Stomach (tissue), 9 donors: ENCODE measurements around the gene POLR2M. TPM values are rescaled to one million over a fixed set of nuclear protein-coding genes. Genes with fewer than 3 reads are reported as not detected.

ENCODE experiments used
- DNase-seq, 2 donors: peaks; one replicate each; pipeline versions ENCODE4 v3.0.0 to v3.0.0-alpha.2; 2013 to 2019
- H3K27ac ChIP-seq, 5 donors: fragments of 200-600 bp in 4 of 5; sonication (generic) in 4 of 5; one replicate each; pipeline ENCODE4 v1.5.1; 2013 to 2019; ENCODE audit warnings: mild to moderate bottlenecking in 1 of 5, moderate library complexity in 1 of 5
- H3K27me3 ChIP-seq, 3 donors: fragments of 200-600 bp; sonication (generic); one replicate each; pipeline ENCODE4 v1.5.1; 2017 to 2019; ENCODE audit warnings: mixed run types in 1 of 3
- H3K36me3 ChIP-seq, 4 donors: fragments of 200-600 bp; sonication (generic); 1 replicate in 3 of 4; 2 replicates in 1 of 4; pipeline ENCODE4 v1.5.1; 2016 to 2019
- H3K4me1 ChIP-seq, 4 donors: fragments of 200-600 bp; sonication (generic); one replicate each; pipeline ENCODE4 v1.5.1; 2016 to 2019
- H3K4me3 ChIP-seq, 4 donors: fragments of 200-600 bp; sonication (generic) in 3 of 4; one replicate each; pipeline ENCODE4 v1.5.1; 2016 to 2019; ENCODE audit warnings: mild to moderate bottlenecking in 1 of 4
- H3K9me3 ChIP-seq, 4 donors: fragments of 200-600 bp; sonication (generic); one replicate each; pipeline ENCODE4 v1.5.1; 2016 to 2019
- CTCF ChIP-seq, 7 experiments: fragments of 450-650 bp in 4 of 7; fragments of 200-600 bp in 3 of 7; sonication (generic) in 3 of 7; IDR thresholded peaks; one replicate each; pipeline ENCODE4 v1.5.1; 2016 to 2019; ENCODE audit warnings: antibody characterized with exemption in 7 of 7, control low read depth in 2 of 7, mild to moderate bottlenecking in 1 of 7
- EP300 ChIP-seq: sonication (generic); formaldehyde crosslinking; IDR thresholded peaks from one replicate; pipeline ENCODE4 v1.6.1; 2017; ENCODE audit warnings: antibody characterized with exemption
- POLR2A ChIP-seq, 4 donors: fragments of 450-650 bp; IDR thresholded peaks; one replicate each; pipeline ENCODE4 v1.6.1; 2016; ENCODE audit warnings: antibody characterized with exemption in 4 of 4, control low read depth in 2 of 4, mild to moderate bottlenecking in 1 of 4, moderate library complexity in 1 of 4
- POLR2AphosphoS5 ChIP-seq, 3 donors: sonication (generic); formaldehyde crosslinking; IDR thresholded peaks; one replicate each; pipeline ENCODE4 v1.6.1; 2016; ENCODE audit warnings: antibody characterized with exemption in 3 of 3
- WGBS, 5 donors: extraction: QIAGEN DNeasy Blood & Tissue Kit in 3 of 5; methylation state at CpG; one replicate each; pipeline versions ENCODE4 v1.1.5 to v1.1.7; 2013 to 2018; 5-methylcytosine and 5-hydroxymethylcytosine counted together
- intact Hi-C: fragments of 100-400 bp; cut with DNase I; formaldehyde crosslinking; loops from one replicate; pipeline ENCODE4 v1.15.1; 2023; ENCODE audit warnings: low total_unique reads
- polyA plus RNA-seq, 3 donors: library from polyadenylated mRNA; stranded (reverse); fragments of 200-250 nt; gene quantifications; one replicate each; pipeline ENCODE4 v1.2.3, GENCODE V29; 2013
- total RNA-seq, 5 donors: library from RNA; depleted of rRNA; stranded (reverse); fragments of >200 nt; gene quantifications; one replicate each; pipeline versions ENCODE4 v1.1.0 to v1.2.3, GENCODE V29; 2014 to 2016
- donor health status: healthy with polysubstance abuse.
- donor health status: Bipolar disorder and iron deficiency.
- donor health status: healthy.

The POLR2M gene
- total and polyA plus RNA-seq, 8 donors = 41.6 to 1,088 (median 191) TPM

GRCh38 chr15:57684491-57685151, 21.9 kb upstream of the POLR2M start:
- Histone ChIP-seq H3K9me3 (no peaks in the 10 kb centered on the region), H3K27ac (peak overlapping the region in 2 of 5 donors; percentile 14 to 57), H3K4me3 (no peak overlapping the region), H3K27me3 (no peaks in the 10 kb centered on the region), H3K4me1 (peaks cover 0 to 34% (median 7%) of the 10 kb centered on the region in 4 donors), H3K36me3 (no peaks in the 10 kb centered on the region)
- intact Hi-C loops = no loop called here
- 55 to 61% (median 59%) methylated on average over 8 of the region's 8 CpGs for WGBS, 5 donors
- TF ChIP-seq POLR2A (IDR thresholded peaks at IDR 0.05) (no peak), POLR2AphosphoS5 (IDR thresholded peaks at IDR 0.05) (no peak), CTCF (IDR thresholded peaks at IDR 0.05) (no peak), EP300 (no peak)
- DNase-seq = peak in 1 of 2 donors; percentile 63

- H3K4me1 ChIP-seq = peaks cover 0 to 34% (median 8%) of the 10 kb centered on the region in 4 donors
- 62 to 74% (median 68%) methylated on average over 7 of the region's 7 CpGs for WGBS, 5 donors
- H3K4me3 ChIP-seq = no peak overlapping the region
- H3K9me3 ChIP-seq = no peaks in the 10 kb centered on the region
- peak overlapping the region in 2 of 5 donors; percentile 33 to 57 for H3K27ac ChIP-seq
- TF ChIP-seq POLR2A (IDR thresholded peaks at IDR 0.05) (no peak), POLR2AphosphoS5 (IDR thresholded peaks at IDR 0.05) (no peak), CTCF (IDR thresholded peaks at IDR 0.05) (no peak), EP300 (no peak)
- no peaks in the 10 kb centered on the region for H3K27me3 ChIP-seq
- DNase-seq = no peak
- intact Hi-C loops = no loop called here
- no peaks in the 10 kb centered on the region for H3K36me3 ChIP-seq
Measured at GRCh38 chr15:57685306-57686095, 21.0 kb upstream of the POLR2M start.

- no peaks in the 10 kb centered on the region for H3K36me3 ChIP-seq
- H3K4me3 ChIP-seq = no peak overlapping the region
- no peak for TF ChIP-seq POLR2A (IDR thresholded peaks at IDR 0.05)
- no peak for TF ChIP-seq CTCF (IDR thresholded peaks at IDR 0.05)
- TF ChIP-seq POLR2AphosphoS5 (IDR thresholded peaks at IDR 0.05) = no peak
- no peak for TF ChIP-seq EP300
- peaks cover 8 to 42% (median 18%) of the 10 kb centered on the region in 4 donors for H3K4me1 ChIP-seq
- WGBS, 5 donors = 66 to 73% (median 71%) methylated on average over 4 of the region's 4 CpGs
- DNase-seq = no peak
- peak overlapping the region in 1 of 5 donors; percentile 57 for H3K27ac ChIP-seq
- H3K9me3 ChIP-seq = no peaks in the 10 kb centered on the region
- H3K27me3 ChIP-seq = no peaks in the 10 kb centered on the region
- intact Hi-C loops = no loop called here
Measured at GRCh38 chr15:57686657-57687056, 19.9 kb upstream of the POLR2M start.

- Histone ChIP-seq H3K27ac (peak overlapping the region in 2 of 5 donors; percentile 5 to 7), H3K36me3 (no peaks in the 10 kb centered on the region), H3K9me3 (no peaks in the 10 kb centered on the region), H3K4me3 (no peak overlapping the region), H3K27me3 (no peaks in the 10 kb centered on the region), H3K4me1 (peaks cover 14 to 32% (median 26%) of the 10 kb centered on the region in 4 donors)
- no peak for DNase-seq
- intact Hi-C loops = no loop called here
- WGBS, 5 donors = 82 to 92% (median 84%) methylated on average over 4 to 6 of the region's 6 CpGs
- TF ChIP-seq POLR2A (IDR thresholded peaks at IDR 0.05) (no peak), POLR2AphosphoS5 (IDR thresholded peaks at IDR 0.05) (no peak), EP300 (no peak), CTCF (IDR thresholded peaks at IDR 0.05) (no peak)
Measured at GRCh38 chr15:57690341-57690966, 16.1 kb upstream of the POLR2M start.
